ENCODE data around the gene VPS33B.
"Not testable (repeated sequence)": the region's sequence is repeated elsewhere in the genome, so short reads cannot be mapped to it uniquely, and the experiment has no call there.

Gene VPS33B

GRCh38 chr15:91017716-91018115, 4.7 kb downstream of the VPS33B start:
- Histone ChIP-seq H3K27me3 (ENCODE audit: insufficient read depth, poor library complexity, severe bottlenecking) (no peaks in the 10 kb centered on the region), H3K4me3 (replicated peaks; ENCODE audit: insufficient read depth, low read length) (no peak overlapping the region), H3K27ac (replicated peaks) (no peak overlapping the region)
- TF ChIP-seq POLR2AphosphoS5 (IDR thresholded peaks at IDR 0.05; ENCODE audit: low read depth) (no peak), REST (IDR thresholded peaks at IDR 0.05; ENCODE audit: insufficient replicate concordance, low read depth) (no peak), GABPA (IDR thresholded peaks at IDR 0.05; ENCODE audit: low read depth) (no peak), CTCF (IDR thresholded peaks at IDR 0.05; ENCODE audit: insufficient read depth, low read length) (no peak), SPI1 (IDR thresholded peaks at IDR 0.05; ENCODE audit: borderline replicate concordance, low read depth) (no peak)
- DNase-seq (ENCODE audit: low read depth in 1 of 2, low spot score in 1 of 2) = no peak

- H3K4me3 ChIP-seq (replicated peaks; ENCODE audit: insufficient read depth, low read length); H3K27me3 ChIP-seq (ENCODE audit: insufficient read depth, poor library complexity, severe bottlenecking); DNase-seq (ENCODE audit: low read depth in 1 of 2, low spot score in 1 of 2); H3K27ac ChIP-seq (replicated peaks): not testable (repeated sequence)
Observed at GRCh38 chr15:91013701-91014100, 8.7 kb downstream of the VPS33B start.

GRCh38 chr15:91007266-91007665, 15.1 kb downstream of the VPS33B start:
- no peak for DNase-seq (ENCODE audit: low read depth in 1 of 2, low spot score in 1 of 2)
- Histone ChIP-seq H3K27me3 (ENCODE audit: insufficient read depth, poor library complexity, severe bottlenecking) (no peaks in the 10 kb centered on the region), H3K27ac (replicated peaks) (no peak overlapping the region), H3K4me3 (replicated peaks; ENCODE audit: insufficient read depth, low read length) (no peak overlapping the region)
- no peak for TF ChIP-seq CTCF (IDR thresholded peaks at IDR 0.05; ENCODE audit: insufficient read depth, low read length)
- no peak for TF ChIP-seq SPI1 (IDR thresholded peaks at IDR 0.05; ENCODE audit: borderline replicate concordance, low read depth)
- TF ChIP-seq GABPA (IDR thresholded peaks at IDR 0.05; ENCODE audit: low read depth) = no peak
- no peak for TF ChIP-seq REST (IDR thresholded peaks at IDR 0.05; ENCODE audit: insufficient replicate concordance, low read depth)
- no peak for TF ChIP-seq POLR2AphosphoS5 (IDR thresholded peaks at IDR 0.05; ENCODE audit: low read depth)

- DNase-seq (ENCODE audit: low read depth in 1 of 2, low spot score in 1 of 2) = no peak
- Histone ChIP-seq H3K4me3 (replicated peaks; ENCODE audit: insufficient read depth, low read length) (no peak overlapping the region), H3K27ac (replicated peaks) (no peak overlapping the region), H3K27me3 (ENCODE audit: insufficient read depth, poor library complexity, severe bottlenecking) (no peaks in the 10 kb centered on the region)
- TF ChIP-seq GABPA (IDR thresholded peaks at IDR 0.05; ENCODE audit: low read depth) = no peak
- TF ChIP-seq CTCF (IDR thresholded peaks at IDR 0.05; ENCODE audit: insufficient read depth, low read length) = no peak
- TF ChIP-seq REST (IDR thresholded peaks at IDR 0.05; ENCODE audit: insufficient replicate concordance, low read depth) = no peak
- no peak for TF ChIP-seq SPI1 (IDR thresholded peaks at IDR 0.05; ENCODE audit: borderline replicate concordance, low read depth)
- no peak for TF ChIP-seq POLR2AphosphoS5 (IDR thresholded peaks at IDR 0.05; ENCODE audit: low read depth)
Observed at GRCh38 chr15:91001209-91001608, 21.2 kb downstream of the VPS33B start.
